K562 (cell line): ENCODE data around the gene WNT7B. TPM values are rescaled to one million over a fixed set of nuclear protein-coding genes. Genes with fewer than 3 reads are reported as not detected.

Experiments
- ATAC-seq: fragments of 200-7000 bp; cut with Tn5 transposase; 3 replicates; pipeline ENCODE4 v1.9.1; 2020; ENCODE audit warnings: moderate library complexity
- BruUV-seq: library from RNA; stranded (reverse); fragments of 400-500 nt; replicated peaks from 2 replicates; lab custom pipeline; 2021; lab: Mats Ljungman, UMichigan
- CTCF ChIA-PET: fragments of 300-600 bp; formaldehyde crosslinking; extraction: SDS; loops from one replicate; lab custom pipeline; 2021; ENCODE audit warnings: low intra/inter-chr PET ratio; lab: Yijun Ruan, JAX
- POLR2A ChIA-PET: fragments of 300-600, 350-650 bp; sonication (Branson Sonifier 250); formaldehyde crosslinking; extraction: SDS; loops from one replicate; lab custom pipeline; 2021; ENCODE audit warnings: antibody characterized with exemption, inconsistent platforms; lab: Yijun Ruan, JAX
- DNase-seq, 4 experiments: peaks; one replicate each; pipeline versions ENCODE4 v3.0.0 to v3.0.0-alpha.2; 2011 to 2018; ENCODE audit warnings: low spot score in 3 of 4, mixed read lengths in 3 of 4; ENCODE audit errors: extremely low read depth in 1 of 4
- FAIRE-seq: peaks from 2 replicates; lab custom pipeline; 2011; peaks lifted over from hg19 to GRCh38; lab: Jason Lieb, UNC
- H2AFZ ChIP-seq: 2 replicates; pipeline ENCODE4 v1.6.0; 2011; ENCODE audit warnings: low read depth, low read length, control low read depth, inconsistent platforms
- H3K27ac ChIP-seq: fragments of 200-600 bp; 3 replicates; pipeline ENCODE4 v1.8.0; 2011; ENCODE audit warnings: low read depth, mild to moderate bottlenecking, control low read depth, inconsistent platforms, low read length, moderate library complexity, mixed read lengths; ENCODE audit errors: extremely low read depth
- H3K27me3 ChIP-seq, 2 experiments: fragments of 300-600 bp in 1 of 2; 2 replicates in 1 of 2; 3 replicates in 1 of 2; pipeline versions ENCODE4 v1.6.0 to v1.8.0; 2011; ENCODE audit warnings: inconsistent platforms in 2 of 2, low read length in 2 of 2, mild to moderate bottlenecking in 1 of 2, mixed read lengths in 1 of 2, moderate library complexity in 1 of 2; ENCODE audit not compliant: control insufficient read depth in 2 of 2, insufficient read depth in 2 of 2
- H3K36me3 ChIP-seq: fragments of 300-600 bp; 3 replicates; pipeline ENCODE4 v1.8.0; 2011; ENCODE audit warnings: mild to moderate bottlenecking, low read length, inconsistent platforms; ENCODE audit not compliant: control insufficient read depth, insufficient read depth
- H3K4me1 ChIP-seq, 2 experiments: fragments of 200-600 bp in 1 of 2; replicated peaks in 1 of 2; 2 replicates in 1 of 2; 3 replicates in 1 of 2; pipeline versions ENCODE4 v1.5.1 to v1.8.0; 2011; ENCODE audit warnings: inconsistent platforms in 2 of 2, low read length in 2 of 2, mild to moderate bottlenecking in 1 of 2, mixed read lengths in 1 of 2, moderate library complexity in 1 of 2; ENCODE audit not compliant: control insufficient read depth in 2 of 2, insufficient read depth in 2 of 2
- H3K4me2 ChIP-seq: 2 replicates; pipeline ENCODE4 v1.6.1; 2011; ENCODE audit warnings: low read length, control low read depth, inconsistent platforms, mixed read lengths; ENCODE audit not compliant: insufficient read depth
- H3K4me3 ChIP-seq: fragments of 200-600 bp; sonication (generic), shearing (Covaris generic); 2 replicates; pipeline ENCODE4 v1.5.1; 2016; ENCODE audit warnings: control low read depth, inconsistent platforms
- H3K79me2 ChIP-seq: fragments of 200-600 bp; 3 replicates; pipeline ENCODE4 v1.8.0; 2011; ENCODE audit warnings: low read length, inconsistent platforms; ENCODE audit not compliant: control insufficient read depth, insufficient read depth
- H3K9ac ChIP-seq, 2 experiments: 2 replicates each; pipeline versions ENCODE4 v1.6.0 to v1.6.1; 2011; ENCODE audit warnings: low read depth in 2 of 2, low read length in 2 of 2, control low read depth in 1 of 2, inconsistent platforms in 1 of 2, mild to moderate bottlenecking in 1 of 2, mixed read lengths in 1 of 2; ENCODE audit not compliant: insufficient read depth in 1 of 2
- H3K9me1 ChIP-seq: one replicate; pipeline ENCODE4 v1.6.0; 2011; ENCODE audit warnings: inconsistent platforms, mild to moderate bottlenecking, low read length, moderate library complexity; ENCODE audit not compliant: control insufficient read depth, insufficient read depth
- H3K9me3 ChIP-seq: replicated peaks from 2 replicates; pipeline ENCODE4 v1.5.1; 2011; ENCODE audit warnings: low read depth, low read length, inconsistent platforms; ENCODE audit not compliant: control insufficient read depth, insufficient read depth
- H4K20me1 ChIP-seq: replicated peaks from 2 replicates; pipeline ENCODE4 v1.6.1; 2011; ENCODE audit warnings: low read length, inconsistent platforms, mixed read lengths; ENCODE audit not compliant: control insufficient read depth, insufficient read depth
- CBFA2T3 ChIP-seq: fragments of 450-650 bp; IDR thresholded peaks from 2 replicates; pipeline ENCODE4 v1.6.1; 2017
- ELF2 ChIP-seq: fragments of 250-450 bp; sonication (Bioruptor Pico); IDR thresholded peaks from 2 replicates; pipeline ENCODE4 v1.5.0; 2021; ENCODE audit warnings: mild to moderate bottlenecking
- MCM3 ChIP-seq: fragments of 450-650 bp; IDR thresholded peaks from 2 replicates; pipeline ENCODE4 v1.6.1; 2016
- RFX5 ChIP-seq: IDR thresholded peaks from 2 replicates; pipeline ENCODE4 v1.6.1; 2011; ENCODE audit warnings: low read depth, mild to moderate bottlenecking, improper control_type of control experiment, low read length
- ZEB2 ChIP-seq: fragments of 450-650 bp; IDR thresholded peaks from 2 replicates; pipeline ENCODE4 v1.6.1; 2016
- ZNF354B ChIP-seq: fragments of 250-450 bp; sonication (Bioruptor Pico); IDR thresholded peaks from 2 replicates; pipeline ENCODE4 v1.4.0; 2020
- WGBS: fragments of 100-300 bp; shearing (Covaris generic); methylation state at CpG from one replicate; pipeline ENCODE4 v1.1.6; 2016; ENCODE audit warnings: low coverage, mixed read lengths; ENCODE audit not compliant: insufficient coverage; ENCODE audit errors: missing lambda C conversion rate; 5-methylcytosine and 5-hydroxymethylcytosine counted together
- in situ Hi-C: fragments of 300-500 bp; cut with MboI; formaldehyde crosslinking; loops from 4 replicates; pipeline ENCODE4 v1.15.0; 2018; ENCODE audit warnings: inconsistent platforms, mixed read lengths
- intact Hi-C: fragments of 100-400 bp; cut with micrococcal nuclease; formaldehyde crosslinking; loops from 2 replicates; pipeline ENCODE4 v1.14.2; 2022
- polyA plus RNA-seq, 8 experiments: library from polyadenylated mRNA; depleted of rRNA in 4 of 8; stranded (reverse) in 5 of 8; unstranded in 3 of 8; fragments of >200 nt; fragmentation: Nextera tagmentation in 2 of 8; fragmentation: Illumina TruSeq in 1 of 8; extraction: Ambion mirVana in 2 of 8; extraction: Trizol in 1 of 8; gene quantifications; 2 replicates each; pipeline versions ENCODE4 v1.2.1 to v1.2.3, GENCODE V29; 2011 to 2014; ENCODE audit warnings: inconsistent platforms in 1 of 8, missing spikeins in 1 of 8
- total RNA-seq, 7 experiments: library from RNA; depleted of rRNA in 6 of 7; stranded (reverse); fragments of >200 nt in 6 of 7; fragmentation: Illumina TruSeq in 2 of 7; extraction: Trizol in 2 of 7; gene quantifications; 2 replicates each; pipeline versions ENCODE4 v1.2.1 to v1.2.3, GENCODE V29; 2011 to 2021; ENCODE audit warnings: low replicate concordance in 1 of 7
- TF ChIP-seq, protein P1 (sequence below): fragments of 250-450 bp; sonication (Bioruptor Pico); IDR thresholded peaks from 2 replicates; pipeline ENCODE4 v1.8.0; 2022; ENCODE audit warnings: moderate library complexity, mild to moderate bottlenecking, inconsistent platforms
- TF ChIP-seq, protein P2 (sequence below): fragments of 450-650 bp; IDR thresholded peaks from 2 replicates; pipeline ENCODE4 v1.7.0; 2016; ENCODE audit warnings: borderline replicate concordance
- TF ChIP-seq, protein P3 (sequence below): fragments of 200-800 bp; sonication (Bioruptor generic); IDR thresholded peaks from 2 replicates; pipeline ENCODE4 v1.6.1; 2017; ENCODE audit warnings: missing genetic modification characterization, missing compliant biosample characterization

WNT7B gene
- total and polyA plus RNA-seq, 9 of the 15 experiments (the other 6 are each of a cell fraction or from before 2014, with no cell fraction given) = not detected

DNA sequence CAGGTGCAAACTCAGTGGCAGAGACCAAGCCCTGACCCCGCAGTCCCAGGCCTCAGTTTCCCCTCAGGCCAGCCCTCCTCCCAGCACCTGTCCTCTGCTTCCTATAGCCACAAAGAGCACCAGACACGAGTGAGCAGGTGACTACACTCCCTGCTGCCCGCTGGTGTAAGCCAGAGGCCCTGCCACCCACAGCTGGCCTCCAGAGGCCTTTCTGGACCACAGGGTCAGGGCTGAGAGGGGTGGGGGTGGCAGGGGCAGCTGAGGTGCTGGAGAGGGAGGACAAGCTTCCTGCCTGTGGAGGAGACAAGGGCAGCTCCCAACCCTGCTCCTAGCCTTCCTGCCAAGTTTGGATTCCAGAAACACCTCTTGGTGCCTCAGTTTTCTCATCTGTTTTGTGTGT, 31.3 kb upstream of the WNT7B start:
- ChIA-PET POLR2A (no interaction called here), CTCF (interaction anchor here (5.4 kb wide), 1 partner anchor 108 kb away, joined by 57 read pairs; no protein-coding TSS in a partner anchor)
- Histone ChIP-seq H3K79me2 (no peaks in the 10 kb centered on the region), H4K20me1 (no peaks in the 10 kb centered on the region), H3K9me3 (no peaks in the 10 kb centered on the region), H2AFZ (no peak overlapping the region), H3K9ac (no peak overlapping the region), H3K4me2 (no peak overlapping the region), H3K27me3 (no peaks in the 10 kb centered on the region), H3K9me1 (no peaks in the 10 kb centered on the region), H3K4me3 (no peak overlapping the region), H3K27ac (no peak overlapping the region), H3K4me1 (peaks cover 5 to 53% of the 10 kb centered on the region in 2 experiments; a peak in 3 of 5 replicates), H3K36me3 (no peaks in the 10 kb centered on the region)
- DNase-seq (no peak), ATAC-seq (no peak), FAIRE-seq (no peak)
- in situ Hi-C loops = loop anchor here (5.0 to 25.0 kb wide), 2 partner anchors 109 to 304 kb away; no protein-coding TSS in a partner anchor
- TF ChIP-seq MCM3 = no peak
- TF ChIP-seq, protein P1, sequence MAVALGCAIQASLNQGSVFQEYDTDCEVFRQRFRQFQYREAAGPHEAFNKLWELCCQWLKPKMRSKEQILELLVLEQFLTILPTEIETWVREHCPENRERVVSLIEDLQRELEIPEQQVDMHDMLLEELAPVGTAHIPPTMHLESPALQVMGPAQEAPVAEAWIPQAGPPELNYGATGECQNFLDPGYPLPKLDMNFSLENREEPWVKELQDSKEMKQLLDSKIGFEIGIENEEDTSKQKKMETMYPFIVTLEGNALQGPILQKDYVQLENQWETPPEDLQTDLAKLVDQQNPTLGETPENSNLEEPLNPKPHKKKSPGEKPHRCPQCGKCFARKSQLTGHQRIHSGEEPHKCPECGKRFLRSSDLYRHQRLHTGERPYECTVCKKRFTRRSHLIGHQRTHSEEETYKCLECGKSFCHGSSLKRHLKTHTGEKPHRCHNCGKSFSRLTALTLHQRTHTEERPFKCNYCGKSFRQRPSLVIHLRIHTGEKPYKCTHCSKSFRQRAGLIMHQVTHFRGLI (CRISPR knock-in tag) = no peak
- TF ChIP-seq CBFA2T3 = no peak
- no peak for TF ChIP-seq ELF2
- TF ChIP-seq RFX5 = no peak
- TF ChIP-seq ZEB2 = no peak
- no peak for TF ChIP-seq ZNF354B (CRISPR knock-in tag)
- TF ChIP-seq, protein P2, sequence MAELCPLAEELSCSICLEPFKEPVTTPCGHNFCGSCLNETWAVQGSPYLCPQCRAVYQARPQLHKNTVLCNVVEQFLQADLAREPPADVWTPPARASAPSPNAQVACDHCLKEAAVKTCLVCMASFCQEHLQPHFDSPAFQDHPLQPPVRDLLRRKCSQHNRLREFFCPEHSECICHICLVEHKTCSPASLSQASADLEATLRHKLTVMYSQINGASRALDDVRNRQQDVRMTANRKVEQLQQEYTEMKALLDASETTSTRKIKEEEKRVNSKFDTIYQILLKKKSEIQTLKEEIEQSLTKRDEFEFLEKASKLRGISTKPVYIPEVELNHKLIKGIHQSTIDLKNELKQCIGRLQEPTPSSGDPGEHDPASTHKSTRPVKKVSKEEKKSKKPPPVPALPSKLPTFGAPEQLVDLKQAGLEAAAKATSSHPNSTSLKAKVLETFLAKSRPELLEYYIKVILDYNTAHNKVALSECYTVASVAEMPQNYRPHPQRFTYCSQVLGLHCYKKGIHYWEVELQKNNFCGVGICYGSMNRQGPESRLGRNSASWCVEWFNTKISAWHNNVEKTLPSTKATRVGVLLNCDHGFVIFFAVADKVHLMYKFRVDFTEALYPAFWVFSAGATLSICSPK = no peak
- TF ChIP-seq, protein P3, sequence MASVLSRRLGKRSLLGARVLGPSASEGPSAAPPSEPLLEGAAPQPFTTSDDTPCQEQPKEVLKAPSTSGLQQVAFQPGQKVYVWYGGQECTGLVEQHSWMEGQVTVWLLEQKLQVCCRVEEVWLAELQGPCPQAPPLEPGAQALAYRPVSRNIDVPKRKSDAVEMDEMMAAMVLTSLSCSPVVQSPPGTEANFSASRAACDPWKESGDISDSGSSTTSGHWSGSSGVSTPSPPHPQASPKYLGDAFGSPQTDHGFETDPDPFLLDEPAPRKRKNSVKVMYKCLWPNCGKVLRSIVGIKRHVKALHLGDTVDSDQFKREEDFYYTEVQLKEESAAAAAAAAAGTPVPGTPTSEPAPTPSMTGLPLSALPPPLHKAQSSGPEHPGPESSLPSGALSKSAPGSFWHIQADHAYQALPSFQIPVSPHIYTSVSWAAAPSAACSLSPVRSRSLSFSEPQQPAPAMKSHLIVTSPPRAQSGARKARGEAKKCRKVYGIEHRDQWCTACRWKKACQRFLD = no peak
- BruUV-seq = no TSS peak
- 6% methylated on average over 2 of the region's 3 CpGs for WGBS
- intact Hi-C loops = no loop called here
